HG02763 (cell line): ENCODE measurements around the gene SAAL1.
A peak's percentile ranks its signal among the peaks of the same experiment; 100 is the strongest.
"Not testable (repeated sequence)": the region's sequence is repeated elsewhere in the genome, so short reads cannot be mapped to it uniquely, and the experiment has no call there.

ENCODE experiments used
- ATAC-seq: cut with Tn5 transposase; IDR thresholded peaks from one replicate; pipeline ENCODE4 v1.9.1; 2021; ENCODE audit warnings: mild to moderate bottlenecking, moderate library complexity; ENCODE audit not compliant: unreplicated experiment

SAAL1 gene

GRCh38 chr11:18105802-18106574, at the start of gene SAAL1:
SAAL1 (minus strand) TSS chr11:18106082; CDS start chr11:18106041, 41 bp downstream.
- peak; percentile 93 for ATAC-seq

GRCh38 chr11:18151581-18151980, 45.7 kb upstream of the SAAL1 start:
- ATAC-seq = no peak

- ATAC-seq = no peak
Observed at GRCh38 chr11:18145837-18146236, 40.0 kb upstream of the SAAL1 start.

- no peak for ATAC-seq
Observed at GRCh38 chr11:18145025-18145424, 39.1 kb upstream of the SAAL1 start.

DNA sequence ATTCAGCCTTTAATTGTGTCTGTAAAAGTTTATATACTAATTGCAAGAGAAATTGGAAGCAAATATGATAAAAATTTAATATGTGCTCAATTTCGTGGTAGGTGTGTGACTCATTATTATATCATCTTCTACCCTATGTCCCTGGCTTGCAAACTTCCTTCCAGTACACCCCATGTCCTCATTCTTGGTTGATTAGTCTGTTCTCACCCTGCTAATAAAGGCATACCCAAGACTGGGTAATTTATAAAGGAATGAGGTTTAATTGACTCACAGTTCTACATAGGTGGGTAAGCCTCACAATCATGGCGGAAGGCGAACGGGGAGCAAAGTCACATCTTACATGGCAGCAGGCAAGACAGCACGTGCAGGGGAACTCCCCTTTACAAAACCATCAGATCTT, 38.4 kb upstream of the SAAL1 start:
- no peak for ATAC-seq

DNA sequence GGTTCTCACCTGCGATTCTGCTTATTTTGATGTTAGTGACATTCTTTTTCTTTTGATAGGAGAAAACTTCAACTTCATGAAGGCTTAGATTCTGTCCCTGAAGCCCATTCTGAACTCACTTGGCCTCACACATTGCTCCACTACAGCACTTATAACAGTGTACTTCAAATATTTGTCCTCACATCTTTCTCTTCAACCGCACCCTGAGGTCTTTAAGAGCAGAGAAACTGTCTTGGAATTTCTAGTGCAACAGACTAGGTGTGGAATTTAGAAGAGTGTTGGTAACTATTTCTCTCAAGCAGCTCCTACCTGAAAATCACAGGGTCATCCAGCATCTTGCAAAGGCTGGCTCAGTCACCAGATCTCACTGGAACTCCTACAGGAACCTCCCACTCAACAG, 34.3 kb upstream of the SAAL1 start:
- no peak for ATAC-seq

- ATAC-seq = no peak
Observed at GRCh38 chr11:18137186-18137800, 31.4 kb upstream of the SAAL1 start.

GRCh38 chr11:18135308-18135707, 29.4 kb upstream of the SAAL1 start:
- ATAC-seq = no peak

- no peak for ATAC-seq
Observed at GRCh38 chr11:18132341-18132740, 26.5 kb upstream of the SAAL1 start, which contains the start of gene MRGPRX3. MRGPRX3 (plus strand) TSS chr11:18132571; CDS start chr11:18137203, 4,632 bp downstream.

DNA sequence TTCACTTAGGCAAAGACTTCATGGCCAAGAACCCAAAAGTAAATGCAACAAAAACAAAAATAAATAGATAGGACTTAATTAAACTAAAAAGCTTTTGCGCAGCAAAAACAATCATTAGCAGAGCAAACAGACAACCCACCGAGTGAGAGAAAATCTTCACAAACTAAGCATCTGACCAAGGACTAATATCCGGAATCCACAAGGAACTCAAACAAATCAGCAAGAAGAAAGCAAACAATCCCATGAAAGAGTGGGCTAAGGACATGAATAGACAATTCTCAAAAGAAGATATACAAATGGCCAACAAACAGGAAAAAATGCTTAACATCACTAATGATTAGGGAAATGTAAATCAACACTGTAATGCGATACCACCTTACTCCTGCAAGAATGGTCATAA, 25.2 kb upstream of the SAAL1 start:
- ATAC-seq = not testable (repeated sequence)

- not testable (repeated sequence) for ATAC-seq
Observed at GRCh38 chr11:18121331-18121828, 15.5 kb upstream of the SAAL1 start.

DNA sequence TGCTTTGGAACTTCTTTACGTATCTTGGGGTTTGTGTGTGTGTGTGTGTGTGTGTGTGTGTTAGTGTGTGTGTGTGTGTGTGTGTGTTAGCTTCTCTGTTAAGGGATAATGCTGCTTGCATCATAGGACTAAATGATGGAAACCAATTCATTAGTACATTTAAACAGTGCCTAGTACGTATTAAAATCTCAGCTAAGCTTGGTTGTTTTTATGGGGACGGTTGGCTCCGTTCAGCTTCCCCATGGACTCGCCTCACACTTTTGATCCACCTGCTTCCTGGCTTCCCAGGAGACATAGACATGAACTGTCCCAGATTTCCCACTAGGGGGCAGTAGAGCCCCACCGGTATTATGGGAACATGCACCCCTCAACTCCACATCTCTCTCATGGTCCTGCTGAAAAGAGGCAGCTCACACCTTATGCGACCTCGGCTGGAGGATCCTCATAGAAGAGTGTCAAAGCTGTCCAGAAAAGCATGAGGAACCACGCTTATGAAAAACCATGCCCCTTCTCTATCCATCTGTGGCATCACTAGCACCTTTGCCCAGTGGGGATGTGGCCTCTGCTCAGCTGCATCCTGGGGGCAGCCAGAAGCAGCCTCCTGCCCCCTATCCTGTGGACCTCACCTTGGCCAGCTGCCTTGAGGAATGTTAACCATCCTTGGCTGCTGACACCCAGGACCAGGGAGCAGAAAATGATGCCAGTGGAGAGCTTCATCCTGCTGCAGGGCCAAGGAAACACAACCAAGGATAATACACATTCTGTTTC, 9.7 kb upstream of the SAAL1 start:
- no peak for ATAC-seq

DNA sequence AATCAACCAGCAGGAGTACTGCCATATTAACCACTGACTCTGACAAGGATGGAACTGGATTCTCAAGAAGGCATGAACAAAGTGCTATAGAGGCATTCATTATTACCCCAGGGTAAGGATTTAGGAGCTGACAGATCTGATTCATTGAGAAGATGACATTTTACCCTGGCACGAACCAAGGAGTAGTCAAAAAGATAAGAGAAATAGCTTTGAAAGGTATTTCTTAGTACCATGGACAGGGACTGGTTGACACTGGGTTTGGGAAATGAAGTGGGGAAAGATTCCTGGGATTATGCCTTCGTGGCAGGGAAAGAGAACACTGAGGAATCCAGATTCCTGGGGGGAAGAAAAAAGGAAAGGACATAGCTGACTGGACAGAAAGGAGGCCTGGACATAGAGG, 5.1 kb upstream of the SAAL1 start:
- no peak for ATAC-seq

GRCh38 chr11:18108254-18108653, 2.4 kb upstream of the SAAL1 start:
- no peak for ATAC-seq

DNA sequence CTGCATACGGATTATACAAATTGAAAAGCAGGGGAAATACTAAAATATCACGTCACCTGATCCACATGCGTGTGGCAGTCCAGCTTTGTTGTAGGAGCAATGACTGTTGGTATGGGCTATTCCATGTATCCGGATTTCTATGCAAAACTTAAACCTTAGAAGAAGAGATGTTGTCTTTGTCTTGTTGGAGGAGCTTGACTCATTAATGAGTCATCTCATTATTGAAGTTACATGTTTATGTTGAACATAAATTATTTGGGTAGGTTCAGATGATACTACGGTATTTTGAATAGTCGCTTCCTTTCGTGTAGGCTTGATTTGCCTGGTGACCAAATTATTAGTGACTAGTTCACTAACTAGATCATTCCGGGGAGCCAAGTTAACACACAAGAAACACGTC, 806 bp upstream of the SAAL1 start:
- ATAC-seq = no peak

GRCh38 chr11:18105086-18105801, 638 bp downstream of the SAAL1 start:
- no peak for ATAC-seq

DNA sequence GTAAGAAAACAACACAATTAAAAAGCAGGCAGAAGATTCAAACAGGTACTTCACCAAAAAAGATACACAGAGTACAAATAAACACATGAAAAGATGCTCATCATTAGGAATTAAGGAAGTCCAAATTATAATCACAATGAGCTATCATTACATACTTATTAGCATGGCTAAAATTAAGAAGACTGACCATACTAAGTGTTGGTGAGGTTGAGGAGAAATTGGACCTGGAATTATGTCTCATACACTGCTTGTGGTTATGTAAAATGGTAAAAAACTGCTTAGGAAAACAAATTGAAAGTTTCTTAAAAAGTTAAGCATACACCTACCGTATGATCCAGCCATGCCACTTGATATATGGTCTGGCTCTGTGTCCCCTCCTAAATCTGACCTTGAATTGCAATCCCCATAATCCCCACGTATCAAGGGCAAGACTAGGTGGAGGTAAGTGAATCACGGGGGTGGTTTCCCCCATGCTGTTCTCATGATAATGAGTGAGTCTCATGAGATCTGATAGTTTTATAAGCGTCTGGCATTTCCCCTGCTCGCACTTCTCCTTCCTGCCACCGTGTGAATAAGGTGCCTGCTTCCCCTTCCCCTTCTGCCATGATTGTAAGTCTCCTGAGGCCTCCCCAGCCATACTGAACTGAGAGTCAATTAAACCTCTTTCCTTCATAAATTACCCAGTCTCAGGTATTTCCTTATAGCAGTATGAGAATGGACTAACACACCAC, 4.8 kb downstream of the SAAL1 start:
- ATAC-seq = no peak

DNA sequence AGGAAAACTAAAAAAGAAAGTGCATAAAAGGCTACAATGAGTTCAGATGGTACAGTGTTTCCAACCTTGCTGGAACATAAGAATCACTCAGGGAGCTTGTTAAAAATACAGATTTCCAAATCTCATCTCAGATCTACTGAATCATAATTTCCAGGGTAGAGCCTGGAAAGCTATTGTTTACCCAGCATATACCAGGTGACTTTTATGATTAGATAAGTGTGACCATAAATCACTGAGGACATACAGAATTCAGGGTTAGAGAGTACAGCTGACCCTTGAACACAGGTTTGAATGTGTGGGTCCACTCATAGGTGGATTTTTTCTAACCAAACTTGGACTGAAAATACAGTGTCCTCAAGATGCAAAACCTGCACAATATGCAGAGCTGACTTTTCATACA, 11.9 kb downstream of the SAAL1 start:
- ATAC-seq = no peak

DNA sequence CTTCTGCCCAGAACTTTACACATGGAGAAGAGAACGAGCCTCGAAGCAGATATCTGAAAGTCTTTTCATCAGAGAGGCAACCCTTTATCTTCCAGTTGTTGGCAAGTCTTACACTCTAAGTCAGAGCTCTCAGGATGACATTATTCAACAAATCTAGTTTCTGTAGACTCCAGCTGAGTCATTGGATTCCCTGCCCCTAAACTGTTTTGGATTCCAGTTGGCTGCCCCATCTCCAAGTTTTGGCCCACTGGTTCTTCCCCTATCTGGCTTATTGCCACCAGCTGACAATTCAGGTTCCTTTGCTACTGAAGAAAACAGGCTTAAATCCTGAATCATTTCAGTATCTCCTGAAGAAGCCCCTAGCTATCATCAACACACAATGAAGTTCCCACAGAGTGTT, 14.2 kb downstream of the SAAL1 start:
- ATAC-seq = no peak

GRCh38 chr11:18088966-18089365, 16.9 kb downstream of the SAAL1 start:
- ATAC-seq = no peak
